SU-DHL-6 (cell line): ENCODE results near the gene DPP4.

ENCODE experiments used
- H2AFZ ChIP-seq: fragments of 200-600 bp; sonication (generic); 2 replicates; pipeline ENCODE4 v1.6.1; 2014; ENCODE audit warnings: low read depth, mild to moderate bottlenecking, moderate library complexity, mixed read lengths, antibody characterized with exemption, low read length; ENCODE audit not compliant: severe bottlenecking
- H3F3A ChIP-seq: fragments of 200-600 bp; shearing (Covaris generic); 2 replicates; pipeline ENCODE4 v1.6.0; 2016; ENCODE audit warnings: antibody characterized with exemption, mild to moderate bottlenecking; ENCODE audit not compliant: insufficient read depth
- H3K27ac ChIP-seq: fragments of 200-600 bp; sonication (generic); 2 replicates; pipeline ENCODE4 v1.5.1; 2016; ENCODE audit warnings: low read depth, mild to moderate bottlenecking, low read length, moderate library complexity, mixed read lengths
- H3K27me3 ChIP-seq: fragments of 200-600 bp; sonication (generic), shearing (Covaris generic); 2 replicates; pipeline ENCODE4 v1.6.0; 2014; ENCODE audit warnings: mild to moderate bottlenecking, low read length
- H3K36me3 ChIP-seq: fragments of 200-600 bp; sonication (generic); 2 replicates; pipeline ENCODE4 v1.6.1; 2014; ENCODE audit warnings: mild to moderate bottlenecking, low read length, mixed read lengths
- H3K4me2 ChIP-seq: fragments of 300-600, 200-600 bp; shearing (Covaris generic), sonication (generic); 2 replicates; pipeline ENCODE4 v1.6.0; 2014; ENCODE audit warnings: low read length, low read depth, mild to moderate bottlenecking; ENCODE audit not compliant: poor library complexity, severe bottlenecking
- H3K4me3 ChIP-seq: fragments of 200-600 bp; sonication (generic); 2 replicates; pipeline ENCODE4 v1.5.1; 2014; ENCODE audit warnings: antibody characterized with exemption, low read length, mild to moderate bottlenecking, mixed read lengths; ENCODE audit not compliant: insufficient read depth, poor library complexity, severe bottlenecking
- H3K79me2 ChIP-seq: fragments of 200-600 bp; sonication (generic); 2 replicates; pipeline ENCODE4 v1.6.1; 2014; ENCODE audit warnings: mild to moderate bottlenecking, low read length, moderate library complexity; ENCODE audit not compliant: insufficient read depth
- H3K9ac ChIP-seq: fragments of 200-600 bp; sonication (generic); 2 replicates; pipeline ENCODE4 v1.7.0; 2014; ENCODE audit warnings: mild to moderate bottlenecking, low read length
- H3K9me2 ChIP-seq: fragments of 200-600 bp; sonication (generic); replicated peaks from 2 replicates; pipeline ENCODE4 v1.6.1; 2014; ENCODE audit warnings: low read length; ENCODE audit not compliant: insufficient read depth
- H3K9me3 ChIP-seq: fragments of 200-600 bp; sonication (generic); 2 replicates; pipeline ENCODE4 v1.6.1; 2014; ENCODE audit warnings: low read length, mixed read lengths; ENCODE audit not compliant: insufficient read depth
- H4K20me1 ChIP-seq: fragments of 200-600 bp; sonication (generic); 2 replicates; pipeline ENCODE4 v1.6.1; 2014; ENCODE audit warnings: low read depth, mild to moderate bottlenecking, antibody characterized with exemption, low read length, moderate library complexity, mixed read lengths
- CTCF ChIP-seq: fragments of 200-600 bp; sonication (generic); IDR thresholded peaks from one replicate; pipeline ENCODE4 v1.5.1; 2017; ENCODE audit warnings: antibody characterized with exemption, mild to moderate bottlenecking, low read length, moderate library complexity; ENCODE audit not compliant: insufficient read depth, poor library complexity, severe bottlenecking
- EZH2phosphoT487 ChIP-seq: fragments of 200-600 bp; sonication (generic), shearing (Covaris generic); conservative IDR thresholded peaks from 2 replicates; pipeline ENCODE4 v1.6.1; 2018; ENCODE audit warnings: mild to moderate bottlenecking, antibody characterized with exemption, low read length, moderate library complexity, mixed read lengths

Gene DPP4

GRCh38 chr2:161975813-161976160 is 98.2 kb downstream of the DPP4 start:
- Histone ChIP-seq H3K4me3 (no peak overlapping the region), H3K9ac (no peak overlapping the region), H3K79me2 (no peaks in the 10 kb centered on the region), H2AFZ (no peak overlapping the region), H3K27ac (no peak overlapping the region), H3K27me3 (no peaks in the 10 kb centered on the region), H3K4me2 (no peak overlapping the region), H3K9me2 (no peaks in the 10 kb centered on the region), H3K36me3 (no peaks in the 10 kb centered on the region), H3K9me3 (no peaks in the 10 kb centered on the region), H3F3A (no peaks in the 10 kb centered on the region), H4K20me1 (no peaks in the 10 kb centered on the region)
- TF ChIP-seq CTCF (no peak), EZH2phosphoT487 (no peak)

- Histone ChIP-seq H3K9me2 (no peaks in the 10 kb centered on the region), H3K36me3 (no peaks in the 10 kb centered on the region), H3K27me3 (no peaks in the 10 kb centered on the region), H3F3A (no peaks in the 10 kb centered on the region), H2AFZ (no peak overlapping the region), H4K20me1 (no peaks in the 10 kb centered on the region), H3K9ac (no peak overlapping the region), H3K4me2 (no peak overlapping the region), H3K9me3 (no peaks in the 10 kb centered on the region), H3K27ac (no peak overlapping the region), H3K4me3 (no peak overlapping the region), H3K79me2 (no peaks in the 10 kb centered on the region)
- no peak for TF ChIP-seq CTCF
- no peak for TF ChIP-seq EZH2phosphoT487
Observed at GRCh38 chr2:161975062-161975812, 98.8 kb downstream of the DPP4 start.

- H3K9me3 ChIP-seq, result no peaks in the 10 kb centered on the region
- no peaks in the 10 kb centered on the region for H3K9me2 ChIP-seq
- TF ChIP-seq EZH2phosphoT487 (no peak), CTCF (no peak)
- H3K79me2 ChIP-seq, result no peaks in the 10 kb centered on the region
- no peak overlapping the region for H3K4me3 ChIP-seq
- H3K36me3 ChIP-seq, result no peaks in the 10 kb centered on the region
- no peak overlapping the region for H3K9ac ChIP-seq
- H3K27me3 ChIP-seq, result no peaks in the 10 kb centered on the region
- H3K4me2 ChIP-seq, result no peak overlapping the region
- no peak overlapping the region for H3K27ac ChIP-seq
- H2AFZ ChIP-seq, result no peak overlapping the region
- H3F3A ChIP-seq, result no peaks in the 10 kb centered on the region
- H4K20me1 ChIP-seq, result no peaks in the 10 kb centered on the region
Observed at GRCh38 chr2:161974461-161974860, 99.6 kb downstream of the DPP4 start.
